GM12891 (cell line): ENCODE results near the gene PAX8.

Source experiments
- PAX5 ChIP-seq: IDR thresholded peaks from 2 replicates; pipeline ENCODE4 v1.6.1; 2011; ENCODE audit warnings: low read length, moderate library complexity, mild to moderate bottlenecking; ENCODE audit not compliant: insufficient read depth, severe bottlenecking
- POLR2A ChIP-seq: IDR thresholded peaks from 2 replicates; pipeline ENCODE4 v1.6.1; 2011; ENCODE audit warnings: low read depth, low read length, control low read depth
- POLR2AphosphoS5 ChIP-seq: IDR thresholded peaks from 2 replicates; pipeline ENCODE4 v1.6.1; 2011; ENCODE audit warnings: low read depth, low read length, control low read depth
- POU2F2 ChIP-seq: IDR thresholded peaks from 2 replicates; pipeline ENCODE4 v1.6.1; 2011; ENCODE audit warnings: low read depth, mild to moderate bottlenecking, control low read depth, low read length, moderate library complexity
- SPI1 ChIP-seq: IDR thresholded peaks from 2 replicates; pipeline ENCODE4 v1.6.1; 2011; ENCODE audit warnings: low read depth, low read length, control low read depth
- TAF1 ChIP-seq: IDR thresholded peaks from 2 replicates; pipeline ENCODE4 v1.6.1; 2011; ENCODE audit warnings: low read depth, low read length, control low read depth

DNA sequence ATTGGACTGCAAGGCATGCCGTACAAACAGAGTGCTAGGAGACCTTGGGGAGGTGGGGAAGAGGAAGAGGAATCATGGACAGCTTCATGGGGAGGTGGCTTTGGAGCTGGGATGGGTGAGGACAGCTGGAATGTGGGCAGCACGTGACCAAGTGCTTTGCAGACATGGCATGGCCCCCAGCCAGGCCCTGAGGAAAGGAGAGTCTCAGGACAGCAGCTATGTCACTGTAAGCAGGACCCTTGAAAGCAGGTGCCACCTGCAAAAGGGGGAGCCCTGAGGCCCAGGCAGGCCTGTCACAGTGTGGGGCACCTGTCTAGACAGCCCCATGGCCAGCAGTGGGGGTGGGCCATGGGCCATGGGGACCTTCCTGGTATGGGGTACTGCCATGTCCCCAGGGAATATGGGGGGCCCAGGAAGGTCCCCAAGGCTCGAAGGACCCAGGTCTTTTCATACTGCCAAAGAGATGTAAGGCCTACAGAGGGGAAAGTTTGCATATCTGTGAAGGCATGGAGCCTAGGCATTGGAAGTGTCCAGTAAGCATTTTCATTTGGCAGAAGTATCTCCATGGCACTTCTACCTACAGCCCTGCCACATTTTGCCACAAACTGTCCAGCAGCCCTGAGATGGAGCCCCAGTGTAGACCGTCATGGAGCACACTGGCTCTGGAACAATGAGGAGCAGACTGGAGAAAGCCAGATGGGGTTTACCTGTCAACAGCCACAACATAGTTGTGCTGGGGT, 9.9 kb downstream of the PAX8 start:
- TF ChIP-seq POLR2AphosphoS5 (no peak), POLR2A (no peak), PAX5 (no peak), TAF1 (no peak), SPI1 (no peak), POU2F2 (no peak)
